ENCODE results near the gene PLA2G2F.

Gene PLA2G2F

DNA sequence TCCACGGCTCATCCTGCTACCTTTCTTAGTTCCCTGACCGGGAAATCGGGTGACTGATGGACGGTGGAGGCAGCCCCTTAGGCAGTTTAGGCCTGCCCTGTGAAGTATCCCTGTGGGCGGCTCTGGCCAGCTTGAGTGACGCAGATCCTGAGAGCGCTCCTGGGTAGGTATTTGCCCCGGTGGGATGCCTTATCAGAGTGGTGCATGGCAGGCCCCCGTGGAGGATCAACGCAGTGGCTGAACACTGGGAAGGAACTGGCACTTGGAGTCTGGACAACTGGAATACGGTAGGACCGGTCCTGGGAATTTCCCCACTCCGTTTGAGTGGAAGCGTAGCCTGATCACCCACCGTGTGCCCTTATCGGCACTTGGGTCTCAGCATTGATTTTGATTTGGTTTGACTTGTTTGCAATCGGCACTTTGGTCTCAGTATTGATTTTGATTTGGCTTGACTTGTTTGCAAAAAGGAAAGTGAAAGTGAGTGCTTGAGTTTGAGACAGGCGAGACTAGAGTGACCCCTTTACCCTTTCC lies 15.2 kb downstream of the PLA2G2F start:
- TF ChIP-seq, protein P1, sequence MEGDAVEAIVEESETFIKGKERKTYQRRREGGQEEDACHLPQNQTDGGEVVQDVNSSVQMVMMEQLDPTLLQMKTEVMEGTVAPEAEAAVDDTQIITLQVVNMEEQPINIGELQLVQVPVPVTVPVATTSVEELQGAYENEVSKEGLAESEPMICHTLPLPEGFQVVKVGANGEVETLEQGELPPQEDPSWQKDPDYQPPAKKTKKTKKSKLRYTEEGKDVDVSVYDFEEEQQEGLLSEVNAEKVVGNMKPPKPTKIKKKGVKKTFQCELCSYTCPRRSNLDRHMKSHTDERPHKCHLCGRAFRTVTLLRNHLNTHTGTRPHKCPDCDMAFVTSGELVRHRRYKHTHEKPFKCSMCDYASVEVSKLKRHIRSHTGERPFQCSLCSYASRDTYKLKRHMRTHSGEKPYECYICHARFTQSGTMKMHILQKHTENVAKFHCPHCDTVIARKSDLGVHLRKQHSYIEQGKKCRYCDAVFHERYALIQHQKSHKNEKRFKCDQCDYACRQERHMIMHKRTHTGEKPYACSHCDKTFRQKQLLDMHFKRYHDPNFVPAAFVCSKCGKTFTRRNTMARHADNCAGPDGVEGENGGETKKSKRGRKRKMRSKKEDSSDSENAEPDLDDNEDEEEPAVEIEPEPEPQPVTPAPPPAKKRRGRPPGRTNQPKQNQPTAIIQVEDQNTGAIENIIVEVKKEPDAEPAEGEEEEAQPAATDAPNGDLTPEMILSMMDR (IDR thresholded peaks at IDR 0.05; ENCODE audit: low read depth, low read length, missing control alignments), result no peak
- DNase-seq (ENCODE audit: low read depth), result no peak
- H3K4me3 ChIP-seq (ENCODE audit: low read depth, low read length), result no peak overlapping the region

DNA sequence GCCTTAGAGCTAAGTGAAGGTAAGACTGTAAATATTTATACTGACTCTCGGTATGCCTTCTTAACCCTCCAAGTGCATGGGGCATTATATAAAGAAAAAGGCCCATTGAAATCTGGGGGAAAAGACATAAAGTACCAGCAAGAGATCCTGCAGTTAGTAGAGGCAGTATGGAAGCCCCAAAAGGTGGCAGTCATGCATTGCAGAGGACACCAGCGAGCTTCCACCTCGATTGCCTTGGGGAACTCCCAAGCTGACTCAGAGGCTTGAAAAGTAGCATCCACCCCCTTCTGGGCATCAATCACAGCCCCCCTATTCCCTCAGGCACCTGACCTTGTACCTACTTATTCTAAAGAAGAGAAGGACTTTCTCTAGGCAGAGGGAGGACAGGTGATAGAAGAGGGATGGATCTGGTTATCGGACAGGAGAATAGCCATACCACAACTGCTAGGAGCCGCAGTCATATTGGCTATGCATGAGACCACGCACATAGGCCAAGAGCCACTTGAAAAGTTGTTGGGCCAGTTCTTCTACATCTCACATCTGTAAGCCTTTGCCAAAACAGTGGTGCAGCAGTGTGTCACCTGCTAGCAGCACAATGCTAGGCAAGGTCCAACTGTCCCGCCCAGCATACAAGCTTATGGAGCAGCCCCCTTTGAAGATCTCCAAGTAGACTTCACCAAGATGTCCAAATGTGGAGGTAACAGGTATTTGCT lies 19.4 kb downstream of the PLA2G2F start:
- TF ChIP-seq, protein P1 (IDR thresholded peaks at IDR 0.05; ENCODE audit: low read depth, low read length, missing control alignments), result no peak

DNA sequence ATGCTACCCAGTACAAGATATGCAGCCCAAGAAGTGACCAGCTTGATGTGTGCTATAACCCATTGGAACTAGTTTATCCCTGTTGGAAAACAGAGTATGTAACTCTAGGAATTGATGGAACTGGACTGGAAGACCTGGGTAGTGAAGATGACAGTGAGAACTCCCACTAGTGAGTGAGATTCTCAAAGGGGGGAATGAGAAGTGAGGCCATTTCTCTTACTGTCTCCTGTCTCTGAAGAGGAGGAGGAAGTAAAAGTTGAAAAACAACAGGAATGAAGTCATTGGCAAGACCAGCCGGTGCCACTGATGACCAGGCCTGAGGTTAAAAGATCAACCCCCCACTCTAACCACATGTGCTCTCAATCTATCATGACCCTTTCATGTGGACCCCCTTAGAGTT lies 20.9 kb downstream of the PLA2G2F start:
- no peak for DNase-seq (ENCODE audit: low read depth)
- H3K4me3 ChIP-seq (ENCODE audit: low read depth, low read length), result no peak overlapping the region

More for the DNA sequence above, 19.4 kb downstream of the PLA2G2F start:
- no peak for DNase-seq (ENCODE audit: low read depth)
- H3K4me3 ChIP-seq (ENCODE audit: low read depth, low read length), result no peak overlapping the region

DNA sequence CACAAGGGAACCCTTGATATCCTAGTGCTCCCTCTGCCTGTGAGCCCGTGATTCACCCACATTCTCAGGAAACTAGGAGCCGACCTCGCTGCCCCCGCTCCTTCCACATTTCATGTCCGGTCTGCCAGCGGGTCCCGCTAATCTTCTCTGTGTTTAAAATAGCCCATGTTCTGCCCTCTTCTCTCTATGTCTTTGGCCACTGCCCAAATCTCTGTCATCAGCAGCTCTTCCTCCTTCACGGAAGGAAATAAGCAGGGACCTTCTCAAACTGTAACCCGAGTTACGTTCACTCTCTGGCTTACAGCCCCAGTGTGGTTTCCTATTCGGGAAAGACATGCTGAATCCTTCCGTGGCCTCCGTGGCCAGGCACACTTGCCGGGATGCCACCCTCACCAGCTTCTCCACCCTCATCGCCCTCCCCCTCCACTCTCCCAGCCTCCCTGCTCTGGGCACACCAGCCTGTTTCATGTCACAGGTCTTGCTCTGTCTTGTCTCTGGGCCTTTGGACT lies 25.6 kb downstream of the PLA2G2F start:
- DNase-seq (ENCODE audit: low read depth), result no peak
- H3K4me3 ChIP-seq (ENCODE audit: low read depth, low read length), result no peak overlapping the region
- TF ChIP-seq, protein P1 (IDR thresholded peaks at IDR 0.05; ENCODE audit: low read depth, low read length, missing control alignments), result no peak

More for the DNA sequence above, 20.9 kb downstream of the PLA2G2F start:
- TF ChIP-seq, protein P1 (IDR thresholded peaks at IDR 0.05; ENCODE audit: low read depth, low read length, missing control alignments), result no peak

DNA sequence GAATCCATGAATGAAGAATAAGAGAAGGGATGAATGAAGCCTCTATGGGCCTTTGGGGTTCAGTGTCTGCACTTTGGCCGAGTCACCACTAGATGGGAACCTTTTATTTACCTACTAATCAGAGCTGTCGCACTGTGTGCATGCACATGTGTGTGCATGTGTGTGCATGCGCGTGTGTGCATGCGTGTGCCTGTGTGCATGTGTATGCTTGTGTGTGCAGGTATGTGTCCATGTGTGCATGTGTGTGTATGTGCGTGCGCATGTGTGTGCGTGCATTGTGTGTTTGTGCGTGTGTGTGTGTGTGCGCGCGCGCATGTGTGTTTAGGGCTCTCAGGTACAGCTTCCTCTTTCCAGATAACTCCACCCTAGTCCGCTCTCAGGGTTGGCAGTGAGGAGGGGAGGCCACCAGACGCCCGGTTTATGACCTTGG lies 26.4 kb downstream of the PLA2G2F start:
- H3K4me3 ChIP-seq (ENCODE audit: low read depth, low read length), result no peak overlapping the region
- no peak for DNase-seq (ENCODE audit: low read depth)
- TF ChIP-seq, protein P1 (IDR thresholded peaks at IDR 0.05; ENCODE audit: low read depth, low read length, missing control alignments), result peak; percentile 58

DNA sequence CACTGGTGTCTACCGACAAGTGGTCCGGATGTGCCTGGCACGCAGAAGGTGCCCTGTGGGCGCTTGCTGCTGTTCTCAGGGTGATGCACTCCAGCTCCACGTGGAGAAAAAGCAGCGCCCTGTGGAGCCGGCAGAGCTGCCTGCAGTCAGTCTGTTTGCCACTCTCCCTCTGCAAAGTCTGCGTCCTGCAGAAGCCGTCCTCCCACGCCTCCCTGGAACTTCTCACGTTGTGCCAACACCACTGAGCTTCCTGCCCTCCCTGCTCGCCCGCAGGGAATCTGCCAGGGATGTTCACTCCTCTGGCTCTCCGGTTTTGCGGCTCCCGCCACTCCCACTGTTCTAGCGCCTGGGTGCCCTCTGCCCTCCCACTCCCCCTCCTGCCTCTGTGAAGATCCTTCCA lies 26.9 kb downstream of the PLA2G2F start:
- no peak overlapping the region for H3K4me3 ChIP-seq (ENCODE audit: low read depth, low read length)
- no peak for DNase-seq (ENCODE audit: low read depth)
- TF ChIP-seq, protein P1 (IDR thresholded peaks at IDR 0.05; ENCODE audit: low read depth, low read length, missing control alignments), result no peak
